ENCODE data around the gene CAMK4. TPM values are rescaled to one million over a fixed set of nuclear protein-coding genes. Genes with fewer than 3 reads are reported as not detected.
"Not testable (repeated sequence)": the region's sequence is repeated elsewhere in the genome, so short reads cannot be mapped to it uniquely, and the experiment has no call there.

The CAMK4 gene
- total RNA-seq, 2 donors from 2014 or later: 3.8 to 6.6 TPM

DNA sequence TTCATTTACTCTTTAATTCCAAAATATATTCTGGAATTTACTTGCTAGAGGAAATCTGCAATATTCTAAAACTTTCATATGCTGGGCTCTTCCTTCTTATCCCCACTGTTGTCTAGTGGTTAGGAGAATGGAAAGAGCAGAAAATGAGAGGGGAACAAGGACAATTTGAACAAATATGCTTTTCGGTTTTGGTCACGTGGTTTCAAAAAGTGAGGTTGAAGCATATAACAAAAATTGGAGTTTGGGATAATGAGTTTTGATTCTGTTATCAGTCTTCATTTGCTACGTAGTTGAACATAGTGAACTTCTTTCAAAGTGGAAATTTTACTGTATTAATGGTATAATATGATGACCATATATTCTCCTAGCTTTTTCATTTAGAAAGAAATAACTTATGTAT is 71.5 kb downstream of the CAMK4 start:
- TF ChIP-seq, protein P1, sequence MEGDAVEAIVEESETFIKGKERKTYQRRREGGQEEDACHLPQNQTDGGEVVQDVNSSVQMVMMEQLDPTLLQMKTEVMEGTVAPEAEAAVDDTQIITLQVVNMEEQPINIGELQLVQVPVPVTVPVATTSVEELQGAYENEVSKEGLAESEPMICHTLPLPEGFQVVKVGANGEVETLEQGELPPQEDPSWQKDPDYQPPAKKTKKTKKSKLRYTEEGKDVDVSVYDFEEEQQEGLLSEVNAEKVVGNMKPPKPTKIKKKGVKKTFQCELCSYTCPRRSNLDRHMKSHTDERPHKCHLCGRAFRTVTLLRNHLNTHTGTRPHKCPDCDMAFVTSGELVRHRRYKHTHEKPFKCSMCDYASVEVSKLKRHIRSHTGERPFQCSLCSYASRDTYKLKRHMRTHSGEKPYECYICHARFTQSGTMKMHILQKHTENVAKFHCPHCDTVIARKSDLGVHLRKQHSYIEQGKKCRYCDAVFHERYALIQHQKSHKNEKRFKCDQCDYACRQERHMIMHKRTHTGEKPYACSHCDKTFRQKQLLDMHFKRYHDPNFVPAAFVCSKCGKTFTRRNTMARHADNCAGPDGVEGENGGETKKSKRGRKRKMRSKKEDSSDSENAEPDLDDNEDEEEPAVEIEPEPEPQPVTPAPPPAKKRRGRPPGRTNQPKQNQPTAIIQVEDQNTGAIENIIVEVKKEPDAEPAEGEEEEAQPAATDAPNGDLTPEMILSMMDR (IDR thresholded peaks at IDR 0.05): no peak
- Histone ChIP-seq H3K4me1 (ENCODE audit: control insufficient read depth in 1 of 2, low read depth in 2 of 2) (no peaks in the 10 kb centered on the region), H3K4me3 (no peak overlapping the region), H3K9me3 (peaks cover 3% of the 10 kb centered on the region), H3K36me3 (no peaks in the 10 kb centered on the region), H3K27ac (no peak overlapping the region), H3K27me3 (replicated peaks; ENCODE audit: insufficient read depth) (no peaks in the 10 kb centered on the region)
- DNase-seq (ENCODE audit: low spot score) (no peak), ATAC-seq (ENCODE audit: insufficient number of reproducible peaks, low FRiP score, low read depth) (no peak)

DNA sequence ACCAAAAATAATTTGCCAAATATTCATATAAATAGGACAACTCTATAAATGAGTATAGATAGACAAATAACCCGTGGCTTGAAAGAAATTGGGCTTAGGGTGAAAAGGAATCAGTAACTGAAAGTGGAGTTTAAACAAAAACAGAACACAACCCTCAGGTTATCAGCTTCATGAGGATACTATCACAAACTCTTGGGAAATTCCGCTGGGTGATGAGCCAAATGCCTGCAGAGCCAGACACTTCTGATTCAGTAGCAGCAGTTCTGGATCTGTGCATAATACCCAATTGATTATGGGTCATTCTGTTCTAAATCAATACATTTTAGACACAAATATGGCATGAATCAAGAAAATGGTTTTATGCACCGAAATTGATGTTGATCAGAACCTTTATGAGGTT is 72.4 kb downstream of the CAMK4 start:
- H3K36me3 ChIP-seq: no peaks in the 10 kb centered on the region
- no peaks in the 10 kb centered on the region for H3K27me3 ChIP-seq (replicated peaks; ENCODE audit: insufficient read depth)
- no peak overlapping the region for H3K27ac ChIP-seq
- ATAC-seq (ENCODE audit: insufficient number of reproducible peaks, low FRiP score, low read depth): no peak
- peaks cover 3% of the 10 kb centered on the region for H3K9me3 ChIP-seq
- H3K4me3 ChIP-seq: no peak overlapping the region
- no peak for DNase-seq (ENCODE audit: low spot score)
- no peaks in the 10 kb centered on the region for H3K4me1 ChIP-seq (ENCODE audit: control insufficient read depth in 1 of 2, low read depth in 2 of 2)
- TF ChIP-seq, protein P1 (IDR thresholded peaks at IDR 0.05): no peak

DNA sequence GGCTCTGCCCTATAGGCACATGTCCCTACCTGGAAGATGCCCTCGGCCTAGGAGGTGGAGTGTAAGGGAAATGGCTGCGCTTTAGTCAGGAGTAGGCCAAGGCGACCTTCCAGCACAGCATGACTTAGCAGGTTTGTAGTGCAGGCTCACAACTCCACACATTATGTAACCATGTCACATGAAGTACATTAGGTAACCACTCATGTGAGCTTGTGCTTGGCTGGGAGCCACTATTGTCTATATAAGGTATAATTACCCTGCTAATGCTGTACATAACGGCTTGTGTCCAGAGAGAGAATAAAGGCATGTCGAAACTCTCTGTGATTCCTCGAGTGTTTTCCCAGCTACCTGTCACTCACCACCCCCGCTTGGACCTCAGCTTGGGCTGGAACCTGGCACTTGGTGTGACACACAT is 74.9 kb downstream of the CAMK4 start:
- Histone ChIP-seq H3K4me3 (no peak overlapping the region), H3K36me3 (no peaks in the 10 kb centered on the region), H3K27me3 (replicated peaks; ENCODE audit: insufficient read depth) (no peaks in the 10 kb centered on the region), H3K4me1 (ENCODE audit: control insufficient read depth in 1 of 2, low read depth in 2 of 2) (no peaks in the 10 kb centered on the region), H3K9me3 (peaks cover 3% of the 10 kb centered on the region), H3K27ac (no peak overlapping the region)
- TF ChIP-seq, protein P1 (IDR thresholded peaks at IDR 0.05): no peak
- ATAC-seq (ENCODE audit: insufficient number of reproducible peaks, low FRiP score, low read depth) (no peak), DNase-seq (ENCODE audit: low spot score) (no peak)

DNA sequence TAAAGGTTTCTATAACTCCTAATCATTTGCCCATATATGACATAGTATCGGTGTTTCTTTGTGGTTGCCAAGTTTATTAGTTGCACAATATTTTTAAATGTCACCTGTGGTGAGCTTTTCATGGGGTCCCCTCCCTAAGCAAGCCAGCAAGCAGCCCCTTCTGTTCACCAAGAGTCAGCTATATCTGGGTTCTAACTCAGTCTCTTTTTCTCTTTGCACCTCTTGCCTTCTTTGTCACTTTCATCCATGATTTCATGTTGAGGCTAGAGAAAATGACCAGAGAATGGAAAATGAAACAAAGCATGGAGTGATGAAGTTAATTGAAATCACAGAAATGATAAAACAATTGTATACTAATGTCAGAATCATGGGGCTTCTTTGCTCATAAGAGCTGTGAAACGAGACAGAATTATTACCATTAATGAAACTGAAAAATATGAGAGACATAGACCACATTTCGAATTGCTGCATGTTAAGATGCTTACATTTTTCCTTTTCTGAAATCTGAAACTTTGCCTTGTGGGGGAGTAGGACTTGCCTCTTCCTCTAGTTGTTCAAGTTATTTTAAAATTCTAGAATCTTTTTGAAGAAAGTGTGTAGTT is 75.7 kb downstream of the CAMK4 start:
- Histone ChIP-seq H3K4me3 (no peak overlapping the region), H3K9me3 (peaks cover 3% of the 10 kb centered on the region), H3K4me1 (ENCODE audit: control insufficient read depth in 1 of 2, low read depth in 2 of 2) (no peaks in the 10 kb centered on the region), H3K27me3 (replicated peaks; ENCODE audit: insufficient read depth) (no peaks in the 10 kb centered on the region), H3K36me3 (no peaks in the 10 kb centered on the region), H3K27ac (no peak overlapping the region)
- no peak for DNase-seq (ENCODE audit: low spot score)
- TF ChIP-seq, protein P1 (IDR thresholded peaks at IDR 0.05): no peak
- ATAC-seq (ENCODE audit: insufficient number of reproducible peaks, low FRiP score, low read depth): no peak

DNA sequence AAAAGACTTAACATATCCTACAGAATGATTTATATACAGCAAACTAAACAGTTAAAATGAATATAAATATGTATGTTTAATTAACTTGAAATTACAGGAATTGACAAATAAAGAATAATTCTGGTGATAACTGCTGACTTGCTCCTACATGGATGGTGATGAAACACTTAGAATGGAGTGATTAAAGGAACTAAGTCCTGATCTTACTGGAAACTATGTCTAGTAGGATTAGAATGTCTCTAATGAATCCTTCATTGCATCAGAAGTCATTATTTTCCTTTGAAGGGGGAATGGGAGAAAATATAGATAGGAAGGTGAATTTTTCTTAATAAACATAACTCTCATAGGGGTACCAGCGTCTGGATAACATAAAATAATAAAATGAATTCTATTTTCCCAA is 77.1 kb downstream of the CAMK4 start:
- no peaks in the 10 kb centered on the region for H3K27me3 ChIP-seq (replicated peaks; ENCODE audit: insufficient read depth)
- ATAC-seq (ENCODE audit: insufficient number of reproducible peaks, low FRiP score, low read depth): no peak

DNA sequence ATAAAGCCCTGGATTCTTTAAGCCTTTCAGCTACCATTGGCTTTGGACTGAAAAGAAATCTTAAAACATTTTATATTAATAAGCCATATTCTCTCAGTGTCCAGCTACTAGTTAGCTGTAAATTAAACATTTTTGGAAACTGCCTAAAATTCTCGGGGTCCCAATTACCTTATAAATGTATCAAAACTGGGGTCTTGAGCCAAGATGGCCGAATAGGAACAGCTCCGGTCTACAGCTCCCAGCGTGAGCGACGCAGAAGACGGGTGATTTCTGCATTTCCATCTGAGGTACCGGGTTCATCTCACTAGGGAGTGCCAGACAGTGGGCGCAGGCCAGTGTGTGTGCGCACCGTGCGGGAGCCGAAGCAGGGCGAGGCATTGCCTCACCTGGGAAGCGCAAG is 77.9 kb downstream of the CAMK4 start:
- DNase-seq (ENCODE audit: low spot score); H3K27me3 ChIP-seq (replicated peaks; ENCODE audit: insufficient read depth); H3K27ac ChIP-seq; H3K4me1 ChIP-seq (ENCODE audit: control insufficient read depth in 1 of 2, low read depth in 2 of 2); ATAC-seq (ENCODE audit: insufficient number of reproducible peaks, low FRiP score, low read depth); H3K4me3 ChIP-seq; H3K9me3 ChIP-seq; H3K36me3 ChIP-seq: not testable (repeated sequence)

More for the DNA sequence above, 77.1 kb downstream of the CAMK4 start:
- Histone ChIP-seq H3K36me3 (no peaks in the 10 kb centered on the region), H3K9me3 (peaks cover 3% of the 10 kb centered on the region), H3K27ac (no peak overlapping the region), H3K4me1 (ENCODE audit: control insufficient read depth in 1 of 2, low read depth in 2 of 2) (no peaks in the 10 kb centered on the region), H3K4me3 (no peak overlapping the region)
- TF ChIP-seq, protein P1 (IDR thresholded peaks at IDR 0.05): no peak
- DNase-seq (ENCODE audit: low spot score): no peak

Data from thoracic aorta (tissue), 2 donors.